ENCODE data around the gene LGALS3.

Gene LGALS3

DNA sequence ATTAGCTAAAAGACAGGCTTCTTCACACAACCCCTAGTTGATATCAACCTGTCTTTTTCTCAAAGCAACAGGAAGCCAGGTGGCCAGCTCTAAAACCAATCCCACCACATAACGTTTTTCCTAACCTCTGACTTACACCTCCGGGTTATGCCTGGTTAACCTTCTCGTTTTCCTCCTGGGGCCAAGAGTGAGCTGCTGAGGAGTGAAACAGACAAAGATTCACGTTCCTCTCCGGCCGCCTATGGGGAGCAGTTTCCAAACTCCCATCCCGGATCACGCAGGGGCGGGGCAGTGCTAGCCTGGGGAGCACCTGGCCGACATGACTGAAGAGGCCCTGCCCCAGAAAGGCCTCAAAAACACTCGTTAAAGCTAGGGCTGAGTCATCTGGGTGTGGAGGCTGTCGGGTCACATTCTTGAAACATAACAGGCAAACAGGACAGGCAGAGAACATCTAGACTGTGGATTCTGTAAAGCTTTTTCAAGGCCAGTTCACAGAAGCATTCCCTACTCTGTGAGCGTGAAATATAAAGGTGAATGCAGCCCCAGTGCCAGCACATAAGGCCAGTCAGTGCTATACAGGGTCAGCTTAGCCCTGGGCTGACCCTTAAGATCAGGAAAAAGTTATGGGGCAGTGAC lies 25.9 kb upstream of the LGALS3 start:
- H3K27me3 ChIP-seq (ENCODE audit: insufficient read depth, low read length) = no peaks in the 10 kb centered on the region
- peak overlapping the region; percentile 52 for H2AFZ ChIP-seq (ENCODE audit: low read depth, low read length)
- peak overlapping the region; percentile 23 for H3K4me3 ChIP-seq (ENCODE audit: low read length)
- H3K36me3 ChIP-seq (ENCODE audit: insufficient read depth, low read length) = no peaks in the 10 kb centered on the region
- H3K4me1 ChIP-seq (ENCODE audit: insufficient read depth, low read length) = peaks cover 26% of the 10 kb centered on the region
- H3K9me3 ChIP-seq (ENCODE audit: low read length) = peaks cover 2% of the 10 kb centered on the region

DNA sequence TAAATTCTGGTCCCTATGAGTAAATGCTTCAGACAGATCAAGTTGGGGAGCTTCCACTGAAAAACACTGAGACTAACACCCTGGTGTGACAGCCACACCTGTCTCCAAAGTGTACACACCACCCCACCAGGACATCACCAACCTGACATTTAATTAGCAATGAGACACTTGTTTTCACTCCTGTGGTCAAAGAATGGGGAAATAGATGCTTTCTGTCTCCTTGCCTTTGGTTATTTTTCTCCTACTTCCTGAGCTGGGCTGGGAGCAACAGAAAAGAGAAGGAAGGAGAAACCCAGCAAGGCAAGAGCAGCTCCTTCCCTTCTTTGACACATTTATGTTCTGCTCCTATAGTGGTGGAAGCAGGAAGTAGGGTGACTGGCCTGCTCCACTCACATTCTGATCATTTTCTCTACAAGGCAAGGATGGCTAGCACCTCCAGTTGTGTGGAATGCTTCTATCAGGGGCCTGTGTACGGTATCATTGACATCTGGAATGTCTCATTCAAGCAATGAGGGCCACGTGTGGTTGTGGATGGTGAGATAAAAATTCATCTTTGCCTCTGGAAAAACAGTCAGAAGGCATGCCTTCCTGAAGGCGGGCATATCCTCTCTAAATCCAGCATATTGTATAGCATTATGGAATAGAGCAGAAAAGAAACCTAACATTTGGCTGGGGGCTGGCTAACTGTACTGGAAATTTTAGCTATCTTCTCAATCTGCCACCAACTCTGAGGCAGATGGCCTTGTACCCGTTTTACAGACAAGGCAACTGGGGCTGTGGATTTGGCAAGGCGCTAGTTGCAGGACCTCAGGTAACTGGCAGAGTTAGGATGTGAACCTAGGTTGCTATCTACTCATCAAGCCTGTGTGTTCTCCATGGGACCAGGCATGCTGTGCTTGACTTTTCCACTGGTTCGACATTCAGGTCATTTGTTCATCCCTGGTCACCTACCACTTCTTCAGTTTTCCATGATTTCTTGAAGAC lies 24.8 kb upstream of the LGALS3 start:
- H3K4me1 ChIP-seq (ENCODE audit: insufficient read depth, low read length) = peaks cover 27% of the 10 kb centered on the region

GRCh38 chr14:55105991-55106390 lies 23.1 kb upstream of the LGALS3 start:
- H3K9me3 ChIP-seq (ENCODE audit: low read length) = peaks cover 2% of the 10 kb centered on the region
- H3K4me1 ChIP-seq (ENCODE audit: insufficient read depth, low read length) = peaks cover 27% of the 10 kb centered on the region
- no peak overlapping the region for H3K4me3 ChIP-seq (ENCODE audit: low read length)
- H3K36me3 ChIP-seq (ENCODE audit: insufficient read depth, low read length) = no peaks in the 10 kb centered on the region
- H3K27me3 ChIP-seq (ENCODE audit: insufficient read depth, low read length) = no peaks in the 10 kb centered on the region
- H2AFZ ChIP-seq (ENCODE audit: low read depth, low read length) = no peak overlapping the region

More for the DNA sequence above, 24.8 kb upstream of the LGALS3 start:
- H3K4me3 ChIP-seq (ENCODE audit: low read length) = no peak overlapping the region
- H3K36me3 ChIP-seq (ENCODE audit: insufficient read depth, low read length) = no peaks in the 10 kb centered on the region
- H2AFZ ChIP-seq (ENCODE audit: low read depth, low read length) = no peak overlapping the region
- no peaks in the 10 kb centered on the region for H3K27me3 ChIP-seq (ENCODE audit: insufficient read depth, low read length)
- peaks cover 2% of the 10 kb centered on the region for H3K9me3 ChIP-seq (ENCODE audit: low read length)

- Histone ChIP-seq H3K4me3 (ENCODE audit: low read length) (no peak overlapping the region), H2AFZ (ENCODE audit: low read depth, low read length) (peak overlapping the region; percentile 21)
Observed at GRCh38 chr14:55107766-55108554, 21.1 kb upstream of the LGALS3 start.

DNA sequence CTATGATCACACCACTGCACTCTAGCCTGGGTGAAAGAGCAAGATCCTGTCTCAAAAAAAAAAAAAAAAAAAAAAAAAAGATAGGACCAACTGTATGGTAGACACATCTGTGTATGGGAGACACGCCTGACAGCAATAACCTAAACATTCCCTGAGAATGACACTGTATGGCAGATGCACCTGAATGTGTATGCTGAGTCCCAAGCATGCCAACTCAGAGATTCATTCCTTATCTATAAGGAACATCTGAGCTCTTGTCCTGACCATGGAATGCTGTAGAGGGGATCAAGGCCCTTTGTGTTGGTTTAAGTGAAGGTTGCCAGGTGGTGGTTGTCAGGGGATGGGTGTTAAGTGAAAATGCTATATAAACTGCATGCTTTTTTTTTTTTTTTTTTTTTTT lies 19.2 kb upstream of the LGALS3 start:
- Histone ChIP-seq H2AFZ (ENCODE audit: low read depth, low read length) (no peak overlapping the region), H3K4me1 (ENCODE audit: insufficient read depth, low read length) (peaks cover 8% of the 10 kb centered on the region), H3K4me3 (ENCODE audit: low read length) (no peak overlapping the region), H3K9me3 (ENCODE audit: low read length) (no peaks in the 10 kb centered on the region), H3K36me3 (ENCODE audit: insufficient read depth, low read length) (no peaks in the 10 kb centered on the region), H3K27me3 (ENCODE audit: insufficient read depth, low read length) (no peaks in the 10 kb centered on the region)

More at GRCh38 chr14:55107766-55108554, 21.1 kb upstream of the LGALS3 start:
- Histone ChIP-seq H3K9me3 (ENCODE audit: low read length) (peaks cover 2% of the 10 kb centered on the region), H3K4me1 (ENCODE audit: insufficient read depth, low read length) (peaks cover 14% of the 10 kb centered on the region), H3K27me3 (ENCODE audit: insufficient read depth, low read length) (no peaks in the 10 kb centered on the region), H3K36me3 (ENCODE audit: insufficient read depth, low read length) (no peaks in the 10 kb centered on the region)

GRCh38 chr14:55111122-55111708 lies 17.8 kb upstream of the LGALS3 start:
- H3K36me3 ChIP-seq (ENCODE audit: insufficient read depth, low read length) = no peaks in the 10 kb centered on the region
- no peaks in the 10 kb centered on the region for H3K9me3 ChIP-seq (ENCODE audit: low read length)
- H3K4me3 ChIP-seq (ENCODE audit: low read length) = no peak overlapping the region
- H2AFZ ChIP-seq (ENCODE audit: low read depth, low read length) = no peak overlapping the region
- peaks cover 8% of the 10 kb centered on the region for H3K4me1 ChIP-seq (ENCODE audit: insufficient read depth, low read length)
- H3K27me3 ChIP-seq (ENCODE audit: insufficient read depth, low read length) = no peaks in the 10 kb centered on the region

DNA sequence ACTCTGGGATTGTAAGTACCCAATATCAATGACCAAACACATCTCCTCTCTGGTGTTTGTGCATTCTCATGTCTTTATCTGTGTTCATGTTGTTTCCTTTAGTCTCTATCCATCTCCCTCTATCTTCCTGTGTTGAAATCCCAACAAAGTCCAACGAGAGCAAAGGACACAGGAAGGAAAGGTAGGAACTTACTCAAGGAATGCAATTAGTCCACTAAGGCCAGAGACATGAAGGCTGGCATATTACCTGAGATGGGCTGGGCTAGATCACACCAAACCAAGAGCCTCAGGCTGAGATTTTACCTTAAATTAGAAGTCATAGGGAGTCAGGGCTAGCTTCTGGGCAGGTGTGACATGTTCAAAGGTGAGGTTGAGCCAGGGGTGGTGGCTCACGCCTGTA lies 14.3 kb upstream of the LGALS3 start:
- H3K36me3 ChIP-seq (ENCODE audit: insufficient read depth, low read length) = no peaks in the 10 kb centered on the region
- no peaks in the 10 kb centered on the region for H3K9me3 ChIP-seq (ENCODE audit: low read length)
- H3K27me3 ChIP-seq (ENCODE audit: insufficient read depth, low read length) = no peaks in the 10 kb centered on the region
- no peak overlapping the region for H3K4me3 ChIP-seq (ENCODE audit: low read length)
- peaks cover 7% of the 10 kb centered on the region for H3K4me1 ChIP-seq (ENCODE audit: insufficient read depth, low read length)
- no peak overlapping the region for H2AFZ ChIP-seq (ENCODE audit: low read depth, low read length)

GRCh38 chr14:55115460-55115859 lies 13.6 kb upstream of the LGALS3 start:
- H3K36me3 ChIP-seq (ENCODE audit: insufficient read depth, low read length) = no peaks in the 10 kb centered on the region
- H3K9me3 ChIP-seq (ENCODE audit: low read length) = no peaks in the 10 kb centered on the region
- no peak overlapping the region for H3K4me3 ChIP-seq (ENCODE audit: low read length)
- no peak overlapping the region for H2AFZ ChIP-seq (ENCODE audit: low read depth, low read length)
- peaks cover 7% of the 10 kb centered on the region for H3K4me1 ChIP-seq (ENCODE audit: insufficient read depth, low read length)
- H3K27me3 ChIP-seq (ENCODE audit: insufficient read depth, low read length) = no peaks in the 10 kb centered on the region

GRCh38 chr14:55115861-55116245 lies 13.2 kb upstream of the LGALS3 start:
- no peaks in the 10 kb centered on the region for H3K9me3 ChIP-seq (ENCODE audit: low read length)
- no peaks in the 10 kb centered on the region for H3K36me3 ChIP-seq (ENCODE audit: insufficient read depth, low read length)
- no peaks in the 10 kb centered on the region for H3K27me3 ChIP-seq (ENCODE audit: insufficient read depth, low read length)
- no peak overlapping the region for H2AFZ ChIP-seq (ENCODE audit: low read depth, low read length)
- peaks cover 7% of the 10 kb centered on the region for H3K4me1 ChIP-seq (ENCODE audit: insufficient read depth, low read length)
- no peak overlapping the region for H3K4me3 ChIP-seq (ENCODE audit: low read length)

GRCh38 chr14:55116246-55117030 lies 12.6 kb upstream of the LGALS3 start:
- Histone ChIP-seq H3K4me3 (ENCODE audit: low read length) (no peak overlapping the region), H2AFZ (ENCODE audit: low read depth, low read length) (no peak overlapping the region), H3K27me3 (ENCODE audit: insufficient read depth, low read length) (no peaks in the 10 kb centered on the region), H3K4me1 (ENCODE audit: insufficient read depth, low read length) (peaks cover 7% of the 10 kb centered on the region), H3K36me3 (ENCODE audit: insufficient read depth, low read length) (no peaks in the 10 kb centered on the region), H3K9me3 (ENCODE audit: low read length) (no peaks in the 10 kb centered on the region)

- Histone ChIP-seq H3K36me3 (ENCODE audit: insufficient read depth, low read length) (no peaks in the 10 kb centered on the region), H3K4me3 (ENCODE audit: low read length) (no peak overlapping the region), H3K27me3 (ENCODE audit: insufficient read depth, low read length) (no peaks in the 10 kb centered on the region), H2AFZ (ENCODE audit: low read depth, low read length) (no peak overlapping the region), H3K4me1 (ENCODE audit: insufficient read depth, low read length) (peaks cover 19% of the 10 kb centered on the region), H3K9me3 (ENCODE audit: low read length) (no peaks in the 10 kb centered on the region)
Observed at GRCh38 chr14:55117803-55118441, 11.1 kb upstream of the LGALS3 start.

DNA sequence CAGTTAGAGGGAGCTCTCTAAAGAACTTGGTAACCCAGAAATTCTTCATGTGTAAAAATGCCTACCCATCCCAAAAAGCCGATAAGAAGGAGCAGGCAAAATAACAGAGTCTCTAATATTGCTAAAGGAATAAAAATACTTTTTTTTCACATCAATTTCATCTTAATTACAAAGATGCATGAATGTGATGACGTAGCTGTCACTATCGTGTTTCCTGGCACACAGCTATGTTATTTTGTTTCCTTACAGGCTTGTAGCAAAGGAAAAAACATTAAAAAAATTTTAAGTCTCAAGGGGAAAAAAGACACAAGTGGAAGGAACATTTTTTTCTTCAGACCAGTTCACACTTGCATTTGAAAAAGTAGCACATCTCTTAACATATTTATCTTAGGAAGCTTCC lies 10.3 kb upstream of the LGALS3 start:
- H2AFZ ChIP-seq (ENCODE audit: low read depth, low read length) = no peak overlapping the region
- no peaks in the 10 kb centered on the region for H3K27me3 ChIP-seq (ENCODE audit: insufficient read depth, low read length)
- no peaks in the 10 kb centered on the region for H3K9me3 ChIP-seq (ENCODE audit: low read length)
- no peaks in the 10 kb centered on the region for H3K36me3 ChIP-seq (ENCODE audit: insufficient read depth, low read length)
- H3K4me1 ChIP-seq (ENCODE audit: insufficient read depth, low read length) = peaks cover 26% of the 10 kb centered on the region
- H3K4me3 ChIP-seq (ENCODE audit: low read length) = no peak overlapping the region
